ENCODE measurements around the gene PCSK6.
"Not testable (repeated sequence)": the region's sequence is repeated elsewhere in the genome, so short reads cannot be mapped to it uniquely, and the experiment has no call there.

Gene PCSK6

DNA sequence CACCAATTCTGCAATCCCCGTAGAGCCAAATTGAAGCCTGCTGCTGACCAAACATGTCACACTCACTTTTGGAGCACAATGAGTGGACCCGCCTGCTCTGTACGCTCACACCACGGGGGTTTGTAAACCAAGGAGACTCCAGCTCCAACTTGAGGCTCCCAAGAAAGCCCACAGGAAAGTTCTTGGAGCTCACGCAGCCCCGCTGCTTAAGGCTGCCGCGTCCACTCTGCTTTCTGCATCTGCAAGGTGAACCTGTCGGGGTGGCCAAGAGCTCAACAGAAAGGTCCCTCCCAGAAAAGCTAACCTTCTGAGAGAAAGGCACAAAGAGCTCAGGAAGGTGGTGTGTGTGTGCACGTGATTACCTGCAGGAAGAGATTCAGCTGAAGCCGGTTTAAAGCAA is 94.9 kb downstream of the PCSK6 start:
- DNase-seq = no peak

DNA sequence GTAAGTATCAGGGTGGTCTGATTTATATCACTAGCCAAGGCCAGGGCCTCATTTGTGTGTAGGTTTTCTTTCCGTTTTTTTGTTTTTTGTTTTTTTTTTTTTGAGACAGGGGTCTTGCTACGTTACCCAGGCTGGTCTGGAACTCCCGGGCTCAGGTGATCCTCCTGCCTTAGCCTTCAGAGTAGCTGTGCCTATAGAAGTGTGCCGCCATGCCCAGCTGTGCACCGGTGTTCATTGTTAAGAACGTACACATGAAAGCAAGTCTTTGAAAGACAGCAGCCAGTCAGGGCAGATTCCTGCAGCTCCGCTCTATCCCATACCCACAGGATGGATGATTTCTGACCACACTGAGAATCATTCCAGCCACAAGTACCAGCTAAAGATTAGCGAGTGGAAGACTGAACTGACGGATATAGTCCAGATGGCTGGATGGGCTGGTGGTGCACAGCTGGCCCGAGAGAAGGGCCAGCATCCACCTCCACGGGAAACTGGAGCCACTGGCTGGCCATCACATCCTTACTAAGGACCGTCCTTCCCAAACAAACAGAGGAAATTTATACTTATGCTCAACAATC is 95.4 kb downstream of the PCSK6 start:
- no peak for DNase-seq

DNA sequence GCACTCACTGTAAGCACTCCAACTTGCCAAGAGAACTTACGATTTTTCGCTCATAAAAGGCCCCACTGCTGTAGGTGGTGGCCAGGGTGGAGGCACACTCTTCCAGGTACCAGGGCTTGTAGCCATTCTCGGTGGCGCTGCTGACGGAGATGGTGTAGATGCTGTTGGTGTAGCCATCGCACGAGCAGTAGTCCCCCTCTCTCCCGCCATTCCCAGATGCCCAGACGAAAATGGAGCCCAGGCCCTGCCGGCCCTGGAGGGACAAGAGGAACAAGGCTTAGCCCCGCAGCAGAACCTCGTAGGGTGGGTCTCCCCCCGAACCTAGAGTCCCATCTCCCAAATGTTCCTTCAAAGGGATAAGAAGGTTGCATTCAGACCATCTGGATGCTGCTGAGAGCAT is 96.3 kb downstream of the PCSK6 start:
- DNase-seq = no peak

DNA sequence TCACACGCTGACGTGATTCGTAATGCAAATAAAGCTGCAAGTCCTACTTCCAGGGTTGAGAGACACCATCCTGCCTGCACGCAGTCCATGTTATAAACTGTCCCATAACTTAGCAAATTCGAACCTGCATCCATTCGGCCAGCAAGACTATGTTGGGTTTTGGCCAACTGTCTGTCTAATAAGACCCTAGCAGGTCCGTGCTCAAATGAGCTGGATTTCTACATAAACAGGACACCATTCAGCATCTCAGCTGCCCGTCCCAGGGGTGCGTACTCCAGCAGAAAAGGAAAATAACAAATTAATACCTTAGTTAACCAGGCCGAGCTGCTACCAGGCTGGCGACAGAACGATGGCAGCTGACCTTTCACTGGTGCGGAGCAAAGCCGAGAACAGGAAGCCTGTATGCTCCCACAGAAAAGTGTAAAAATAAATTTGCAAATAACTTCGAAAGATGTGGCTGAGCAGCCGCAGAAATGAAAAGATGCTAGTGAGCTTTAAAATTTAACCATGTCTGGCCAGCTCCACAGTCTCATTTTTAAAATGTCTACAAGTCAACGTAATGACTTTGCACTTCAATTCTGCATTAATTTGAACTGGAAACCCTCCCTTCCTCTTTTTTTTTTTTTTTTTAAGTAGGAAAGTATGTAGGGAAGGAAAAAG is 97.4 kb downstream of the PCSK6 start:
- no peak for DNase-seq

DNA sequence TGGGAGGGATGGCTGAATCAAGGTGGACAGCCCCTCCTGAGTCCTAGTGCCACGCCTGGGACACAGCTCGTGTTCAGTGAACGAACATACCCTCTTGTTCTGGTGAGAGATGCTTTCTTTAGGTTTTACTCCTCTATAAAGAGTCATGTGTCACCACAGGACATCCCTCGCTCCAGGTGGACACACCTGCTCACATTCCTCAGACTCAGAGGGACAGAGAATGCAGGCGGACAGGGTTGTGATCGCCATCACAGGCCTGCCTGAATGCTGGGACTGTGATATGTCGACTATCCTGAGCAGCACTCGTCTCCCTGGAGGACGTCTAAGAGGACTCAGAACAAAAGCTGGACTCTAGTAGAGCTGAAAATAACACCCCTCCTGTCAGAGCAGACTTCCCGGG is 98.1 kb downstream of the PCSK6 start:
- no peak for DNase-seq

DNA sequence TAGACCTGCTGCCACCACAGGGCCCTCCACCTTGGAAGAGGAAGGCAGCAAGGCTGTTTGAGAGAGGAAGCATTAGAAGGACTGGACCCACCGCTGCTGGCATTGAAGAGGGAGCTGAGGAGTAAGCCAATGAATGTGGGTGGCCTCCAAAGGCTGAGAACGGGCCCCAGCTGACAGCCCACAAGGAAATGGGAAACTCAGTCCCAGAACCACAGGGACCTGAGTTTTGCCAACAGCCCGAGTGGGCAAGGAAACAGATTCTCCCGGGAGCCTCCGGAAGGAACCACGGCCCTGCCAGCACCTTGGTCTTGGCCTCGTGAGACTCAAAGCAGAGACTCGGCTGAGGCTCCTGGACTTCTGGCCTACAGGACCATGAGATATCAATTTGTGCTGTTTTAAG is 99.0 kb downstream of the PCSK6 start:
- DNase-seq = no peak

DNA sequence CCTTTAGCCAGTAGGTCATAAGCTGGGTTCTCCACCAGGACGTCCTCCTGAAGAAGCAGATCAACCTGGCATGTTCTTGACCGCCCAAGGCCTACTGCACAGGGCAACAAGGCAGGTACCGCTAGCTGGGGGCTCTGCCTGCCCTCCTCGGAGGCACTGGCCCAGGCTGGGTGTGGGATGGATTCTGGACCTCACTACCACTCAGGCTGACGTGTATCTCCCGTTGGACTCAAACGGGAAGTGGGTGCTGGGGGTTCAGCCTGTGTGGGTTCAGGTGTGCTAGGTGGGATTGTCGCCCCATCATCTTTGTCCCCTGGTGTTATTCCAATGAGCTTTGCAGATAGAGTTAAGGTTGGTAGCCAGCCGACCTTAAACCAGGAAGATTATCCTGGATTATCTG is 99.4 kb downstream of the PCSK6 start:
- no peak for DNase-seq

DNA sequence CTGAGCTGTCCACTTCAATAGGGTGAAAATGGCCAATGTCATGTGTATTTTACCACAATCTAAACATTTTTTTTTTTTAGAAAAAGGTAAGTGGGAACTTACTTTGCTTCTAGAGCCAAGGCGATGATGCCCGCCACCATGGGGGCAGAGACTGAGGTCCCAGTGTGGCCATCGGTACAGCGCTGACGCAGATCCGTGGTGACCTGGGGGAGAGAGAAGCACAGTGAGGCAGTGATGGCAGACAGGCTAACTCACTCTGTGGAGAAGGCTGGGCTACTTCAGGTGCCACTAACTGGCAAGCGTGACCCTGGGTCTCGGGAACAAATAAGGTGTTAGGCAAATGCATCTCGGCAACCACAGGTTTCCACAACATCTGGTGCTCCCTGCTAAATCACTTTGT is 100.1 kb downstream of the PCSK6 start:
- DNase-seq = no peak

DNA sequence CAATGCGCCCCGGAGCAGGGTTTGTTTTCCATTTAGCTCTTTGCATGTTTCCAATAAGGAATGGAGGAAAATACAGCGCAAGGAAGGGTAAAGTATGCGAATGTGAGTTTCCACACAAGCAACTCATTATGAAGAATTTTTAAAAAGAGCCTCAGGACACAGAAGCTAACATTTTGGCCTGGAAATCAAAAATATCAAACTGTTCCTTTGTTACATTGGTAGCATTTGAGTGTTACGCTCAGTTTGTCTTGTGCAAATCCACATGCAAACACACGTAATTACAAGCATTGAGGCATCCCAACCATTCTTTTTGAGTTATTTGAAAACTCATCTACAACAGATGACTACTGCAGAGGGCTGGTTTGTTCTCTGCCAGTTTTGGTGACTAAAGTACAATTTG is 101.5 kb downstream of the PCSK6 start:
- no peak for DNase-seq

DNA sequence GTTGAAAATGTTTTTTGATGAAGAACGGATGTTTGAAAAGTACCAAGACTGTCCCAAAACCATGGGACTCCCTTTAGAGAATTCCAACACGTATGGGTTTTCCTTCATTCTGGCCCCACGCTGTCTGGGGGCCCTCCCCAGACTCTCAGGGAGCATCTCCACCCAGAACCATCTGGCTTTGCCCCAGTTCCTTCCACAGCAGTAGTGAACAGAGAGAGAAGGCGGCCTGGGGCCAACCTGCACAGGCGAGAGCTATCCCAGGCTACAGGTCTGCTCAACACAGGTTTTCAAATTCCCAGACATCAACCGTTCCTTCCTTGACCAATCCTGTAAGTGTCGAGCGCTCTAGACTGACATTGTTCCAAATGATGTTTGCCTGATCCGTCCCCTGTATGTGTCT is 101.9 kb downstream of the PCSK6 start:
- no peak for DNase-seq

DNA sequence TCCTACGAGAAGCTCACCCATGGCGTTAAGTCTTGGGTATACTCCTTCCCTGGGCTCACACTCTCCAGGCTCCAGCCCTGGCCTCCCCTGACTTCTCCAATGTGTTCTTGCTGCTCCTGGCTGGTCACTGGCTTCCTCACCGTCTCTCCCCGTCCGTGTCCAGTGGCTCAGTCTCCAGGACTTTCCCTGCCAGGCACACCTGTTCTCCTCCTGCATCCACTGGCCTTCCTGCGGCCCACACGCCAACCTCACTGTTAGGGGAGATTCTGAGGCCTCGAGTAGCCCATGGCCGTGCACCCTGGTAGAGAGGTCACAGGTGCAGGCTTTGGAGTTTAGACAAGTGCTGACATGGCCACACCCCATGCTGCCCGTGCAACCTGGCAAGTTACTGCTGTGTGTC is 102.5 kb downstream of the PCSK6 start:
- no peak for DNase-seq

DNA sequence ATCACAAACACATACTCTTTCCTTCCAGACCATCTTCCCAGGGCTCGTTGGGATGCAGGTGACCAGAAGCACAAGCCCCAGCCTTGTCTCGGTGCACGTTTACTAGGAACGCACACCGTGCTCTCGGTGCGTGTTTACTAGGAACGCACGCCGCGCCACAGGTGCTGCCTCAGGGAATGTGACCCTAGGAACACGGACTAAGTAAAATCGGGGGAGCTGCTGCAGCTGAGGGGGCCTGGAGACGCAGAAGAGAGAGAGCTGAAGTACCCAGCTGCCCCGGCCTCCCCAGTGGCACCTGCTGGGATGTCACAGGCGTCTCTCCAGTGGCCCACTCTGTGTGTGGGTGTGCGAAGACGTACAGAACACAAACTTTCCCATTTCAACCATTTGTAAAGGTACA is 103.5 kb downstream of the PCSK6 start:
- DNase-seq = no peak

DNA sequence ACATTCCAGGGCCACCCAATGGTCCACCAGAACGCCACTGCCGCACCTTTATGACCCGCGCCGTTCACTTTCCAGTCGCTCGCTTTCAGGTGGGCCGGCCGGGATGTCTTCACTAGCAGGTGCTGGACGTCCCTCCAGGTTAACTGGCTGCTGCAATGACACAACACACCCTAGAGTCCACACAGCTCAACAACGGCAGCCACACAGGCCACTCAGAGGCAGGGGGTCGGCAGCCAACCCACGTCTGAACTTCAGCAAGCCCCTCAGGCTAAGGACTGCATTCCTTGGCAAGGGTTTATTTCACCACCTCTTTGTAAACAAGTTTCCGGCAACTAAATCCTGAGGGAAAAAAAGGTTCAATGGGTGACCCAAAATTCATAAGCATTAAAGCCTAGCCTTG is 105.2 kb downstream of the PCSK6 start:
- no peak for DNase-seq

DNA sequence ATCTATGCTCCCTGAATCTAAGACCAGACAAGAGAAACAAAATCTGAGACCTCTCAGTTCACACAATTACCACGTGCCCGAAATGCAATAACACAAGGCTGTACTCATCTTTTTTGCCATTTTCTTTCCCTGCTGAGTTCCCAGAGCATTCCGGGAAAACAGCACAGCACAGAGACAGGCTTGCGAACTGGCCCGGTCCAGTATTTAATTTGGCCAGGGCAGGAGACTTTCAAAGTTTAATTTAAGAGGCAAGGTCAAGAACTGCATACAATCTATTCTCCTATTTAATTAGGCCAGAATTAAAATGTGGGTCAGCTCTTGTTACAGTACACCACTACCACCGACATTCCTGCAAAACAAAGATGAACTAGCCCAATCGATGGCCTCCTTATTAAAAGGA is 107.0 kb downstream of the PCSK6 start:
- DNase-seq = no peak

DNA sequence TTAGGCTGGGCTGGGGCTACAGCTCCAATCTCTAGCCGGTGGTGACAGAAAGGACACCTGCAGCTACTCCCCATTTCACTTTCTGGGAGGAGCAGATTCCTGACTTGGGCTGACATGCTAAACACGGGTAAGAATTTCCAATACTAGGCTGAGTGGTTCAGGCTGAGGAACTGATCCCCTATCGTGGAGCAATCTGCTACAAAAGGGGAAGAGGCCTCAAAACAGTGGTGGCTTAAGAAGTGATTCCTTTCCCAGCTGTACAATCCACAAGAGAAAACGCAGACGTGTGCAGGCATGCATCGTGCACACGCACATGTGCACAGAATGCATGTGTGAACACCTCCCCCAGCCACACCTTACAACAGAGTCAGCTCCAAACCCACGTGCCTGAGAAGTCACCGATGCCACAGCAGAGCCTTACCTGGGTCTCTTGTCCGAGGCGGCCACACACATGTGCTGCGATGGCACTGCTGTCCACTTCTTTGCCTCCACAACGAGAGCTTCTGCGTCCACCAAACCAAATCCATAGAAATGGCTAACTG is 107.8 kb downstream of the PCSK6 start:
- no peak for DNase-seq

DNA sequence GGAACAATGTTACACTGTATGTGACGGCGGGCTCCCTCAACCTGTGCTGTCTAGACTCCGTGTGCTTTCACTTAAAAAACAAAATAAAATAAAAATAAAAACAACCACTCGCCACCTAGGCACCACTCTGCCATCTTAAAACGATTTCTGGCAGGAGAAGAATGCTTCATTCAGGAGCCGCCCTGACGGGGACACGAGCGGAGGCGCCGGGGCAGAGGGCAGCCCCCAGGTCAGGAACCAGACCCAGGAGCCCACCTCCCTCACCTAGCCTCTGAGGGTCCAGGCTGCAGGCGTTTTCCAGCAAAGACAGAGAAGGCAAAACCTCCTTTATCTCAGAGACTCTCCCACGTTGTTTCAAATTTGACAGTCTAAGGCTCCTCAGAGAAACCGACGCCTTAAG is 109.4 kb downstream of the PCSK6 start:
- no peak for DNase-seq

DNA sequence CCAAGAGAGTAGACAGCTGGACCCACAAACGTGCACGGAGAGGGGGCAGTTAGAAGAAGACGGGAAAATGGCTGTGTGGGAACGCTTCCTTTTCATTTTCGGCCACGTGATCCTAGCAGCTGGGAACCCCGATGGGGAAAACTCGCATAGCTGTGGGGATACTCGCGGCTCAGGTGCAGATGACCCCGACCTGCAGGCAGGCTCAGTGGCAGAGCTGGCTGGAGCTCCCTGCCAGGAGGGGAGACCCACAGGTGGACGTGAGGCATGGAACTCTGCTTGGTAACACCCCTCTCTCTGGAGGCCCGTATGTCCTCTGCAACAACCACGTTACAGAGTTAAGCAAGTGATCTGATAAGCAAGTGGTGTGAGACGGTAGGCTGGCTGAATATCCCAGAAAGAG is 109.9 kb downstream of the PCSK6 start:
- no peak for DNase-seq

DNA sequence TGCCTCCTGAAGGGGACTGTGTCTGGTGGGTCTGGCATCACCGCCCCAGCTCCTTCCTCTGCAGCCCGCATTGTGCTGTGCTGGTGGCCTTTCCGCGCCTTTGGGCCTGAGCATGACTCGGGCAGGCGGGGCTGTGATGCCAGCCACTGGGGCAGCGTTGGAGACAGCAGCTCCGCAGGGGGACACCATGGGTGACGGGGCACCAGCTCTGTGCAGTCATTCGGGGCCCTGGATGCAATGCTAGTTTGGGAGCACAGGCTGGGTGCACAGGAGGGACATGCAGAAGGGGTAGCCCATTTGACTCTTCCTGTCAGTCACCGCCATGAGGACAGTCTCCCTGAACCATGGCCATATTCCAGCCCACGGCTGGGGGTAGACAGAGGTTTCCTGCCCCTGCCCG is 110.6 kb downstream of the PCSK6 start:
- no peak for DNase-seq

DNA sequence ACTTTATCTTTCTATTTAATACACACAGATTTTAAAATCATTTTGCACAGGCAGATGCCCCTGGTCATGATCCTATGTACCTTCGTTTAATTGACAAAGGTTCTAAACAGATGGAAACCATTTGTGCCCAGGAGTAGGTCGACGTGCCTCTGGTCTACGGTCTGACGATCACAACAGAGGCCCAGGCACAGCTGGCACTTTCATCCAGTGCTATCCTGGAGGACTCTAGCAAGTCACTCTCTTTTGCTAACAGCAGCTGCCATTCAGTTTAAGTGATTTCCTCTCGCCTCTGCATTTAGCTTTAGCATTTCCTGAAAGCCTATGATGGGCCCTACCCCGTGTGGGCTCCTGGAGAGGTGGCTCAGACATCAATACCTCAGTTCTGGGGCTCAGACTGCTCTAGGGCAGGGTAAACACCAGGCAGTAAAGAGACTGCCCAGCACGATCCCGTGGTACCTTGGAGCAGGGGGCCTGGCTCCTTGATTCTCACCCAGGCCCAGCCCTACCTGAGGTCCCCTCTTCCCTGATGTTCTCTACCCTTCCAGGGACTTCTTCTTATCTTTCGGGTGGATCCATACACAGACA is 111.2 kb downstream of the PCSK6 start:
- no peak for DNase-seq

DNA sequence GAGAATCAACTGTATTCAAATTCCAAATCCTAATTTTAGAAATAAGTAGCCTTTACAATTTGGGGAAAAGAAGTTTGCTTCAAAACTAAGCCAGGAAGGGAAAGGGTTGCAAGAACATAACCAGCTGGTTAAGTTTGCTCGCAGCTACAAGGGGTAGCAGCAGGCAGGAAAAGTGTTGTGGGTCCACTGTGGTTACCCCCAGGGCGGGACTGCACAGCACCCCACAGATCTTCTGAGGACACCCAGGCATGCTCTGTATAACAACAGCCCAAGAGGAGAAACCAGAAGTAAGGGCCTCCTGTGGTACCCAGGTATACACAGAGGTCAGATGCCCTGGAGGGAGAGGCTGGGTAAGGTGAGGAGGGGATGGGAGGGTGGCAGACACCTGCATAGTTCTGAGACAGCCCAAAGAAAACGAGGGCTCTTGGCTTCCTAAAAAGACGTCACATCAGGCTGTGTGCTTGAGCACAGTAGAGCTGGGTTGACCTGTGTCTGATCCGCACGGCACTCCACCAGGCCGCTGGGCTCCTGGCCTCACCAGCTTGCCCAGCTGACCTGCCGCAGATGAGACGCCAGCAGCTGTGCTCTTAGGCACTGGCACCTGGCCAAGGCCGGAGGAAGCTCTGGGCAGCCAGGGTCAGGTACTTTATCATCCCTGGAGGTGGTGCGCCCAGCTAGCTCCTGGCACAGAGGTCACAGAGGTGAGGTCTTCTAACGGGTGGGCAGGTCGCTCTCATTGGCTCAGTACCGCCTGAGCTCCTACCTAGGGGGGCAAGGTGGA is 112.7 kb downstream of the PCSK6 start:
- DNase-seq = no peak

DNA sequence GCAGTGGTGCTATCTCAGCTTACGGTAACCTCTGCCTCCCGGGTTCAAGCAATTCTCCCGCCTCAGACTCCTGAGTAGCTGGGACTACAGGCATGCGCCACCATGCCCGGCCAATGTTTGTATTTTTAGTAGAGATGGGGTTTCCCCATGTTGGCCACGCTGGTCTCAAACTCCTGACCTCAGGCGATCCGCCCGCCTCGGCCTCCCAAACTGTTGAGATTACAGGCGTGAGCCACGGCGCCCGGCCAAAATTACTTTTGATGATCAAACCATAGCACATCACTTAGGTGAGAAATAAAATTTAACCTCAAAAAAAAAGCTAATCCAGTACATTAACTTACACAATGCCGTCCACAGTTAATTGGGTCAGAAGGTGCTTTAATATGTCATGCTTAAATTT is 114.5 kb downstream of the PCSK6 start:
- DNase-seq = not testable (repeated sequence)

DNA sequence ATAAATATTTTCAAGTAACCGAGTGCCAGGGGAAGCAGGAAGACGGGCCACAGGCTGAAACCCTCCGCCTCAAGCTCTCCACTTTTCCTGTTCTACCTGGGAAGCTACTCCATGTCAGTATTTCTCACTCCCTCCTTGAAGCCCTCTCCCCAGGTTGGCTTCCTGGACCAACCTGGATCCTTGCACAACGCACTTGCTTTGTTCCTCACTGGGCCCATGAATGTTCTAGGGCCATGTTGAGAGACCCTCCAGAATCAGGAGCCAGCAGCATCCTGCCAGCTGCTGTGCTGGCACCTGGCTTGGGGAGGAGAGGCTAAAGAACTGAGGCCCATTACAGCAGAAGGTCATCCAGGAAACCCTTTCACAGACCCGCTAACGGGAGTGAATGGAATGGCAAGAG is 115.2 kb downstream of the PCSK6 start:
- no peak for DNase-seq

DNA sequence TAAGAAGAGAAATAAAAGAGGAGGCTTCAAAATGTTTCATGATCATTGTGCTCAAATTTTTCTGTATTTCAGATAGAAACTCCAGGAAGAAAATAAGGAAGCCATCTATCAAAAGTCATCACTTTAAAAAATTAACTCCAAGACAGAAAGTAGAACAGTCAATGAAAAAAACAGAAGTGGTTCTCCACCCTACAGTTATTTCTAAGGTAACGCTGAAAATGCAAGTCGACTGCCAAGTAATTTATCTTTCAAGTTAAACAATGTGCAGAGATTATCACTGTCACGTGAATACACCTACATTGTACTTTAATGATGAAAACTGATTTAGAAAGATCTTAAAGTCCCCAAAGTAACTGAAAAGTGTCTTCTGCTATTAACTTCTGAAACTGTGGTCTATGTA is 115.9 kb downstream of the PCSK6 start:
- no peak for DNase-seq

DNA sequence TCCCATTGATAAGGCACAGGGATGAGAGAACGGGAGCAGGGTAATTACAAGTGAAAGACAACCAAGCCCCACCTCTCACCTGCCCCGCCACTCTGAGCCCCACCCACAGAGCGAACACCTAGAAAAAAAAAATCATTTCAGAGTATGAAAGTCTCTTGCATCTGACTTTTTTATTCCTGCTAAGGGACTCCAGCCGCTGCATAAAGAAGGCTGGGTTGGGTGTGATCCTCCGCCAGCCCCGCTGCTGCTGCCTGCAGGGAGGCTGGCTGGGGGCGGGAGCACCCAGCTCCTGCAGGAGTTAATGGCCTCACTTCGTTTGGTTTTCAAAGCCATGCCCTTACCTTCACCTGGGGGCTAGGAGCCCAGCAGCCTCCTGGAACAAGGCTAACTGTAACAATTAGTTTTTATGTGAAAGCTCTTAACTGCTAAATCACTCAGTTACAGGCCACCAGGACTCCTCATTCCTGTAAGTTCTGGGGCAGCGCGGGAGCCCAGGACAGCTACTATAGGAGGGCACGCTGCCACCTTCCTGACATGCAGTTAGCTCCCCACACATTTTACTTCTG is 116.5 kb downstream of the PCSK6 start:
- no peak for DNase-seq
